GM12865 (cell line): Measurements from ENCODE around the gene NKTR.

Source experiments
- DNase-seq: peaks from one replicate; pipeline ENCODE4 v3.0.0; 2010; ENCODE audit warnings: low read depth
- H3K4me3 ChIP-seq: 2 replicates; pipeline ENCODE4 v1.5.1; 2011; ENCODE audit warnings: mild to moderate bottlenecking, low read depth, low read length, control low read depth
- CTCF ChIP-seq: IDR thresholded peaks from 2 replicates; pipeline ENCODE4 v1.5.1; 2011; ENCODE audit warnings: low read length, control low read depth, low read depth, inconsistent platforms; ENCODE audit not compliant: insufficient read depth; ENCODE audit errors: missing control alignments

NKTR gene

GRCh38 chr3:42696356-42697288 is 96.1 kb downstream of the NKTR start:
- TF ChIP-seq CTCF: no peak
- DNase-seq: no peak
- H3K4me3 ChIP-seq: no peak overlapping the region

- no peak for DNase-seq
- no peak overlapping the region for H3K4me3 ChIP-seq
- TF ChIP-seq CTCF: no peak
Observed at GRCh38 chr3:42697289-42698051, 97.0 kb downstream of the NKTR start.
